Esophagus squamous epithelium (tissue), 4 donors: ENCODE measurements around the gene PTPN21.

ENCODE experiments used
- CTCF ChIP-seq, 6 experiments: fragments of 450-650 bp in 4 of 6; fragments of 200-600 bp in 2 of 6; sonication (generic) in 2 of 6; IDR thresholded peaks; one replicate each; pipeline ENCODE4 v1.5.1; 2016 to 2019; ENCODE audit warnings: antibody characterized with exemption in 6 of 6, mild to moderate bottlenecking in 4 of 6, moderate library complexity in 4 of 6
- POLR2A ChIP-seq, 4 donors: fragments of 450-650 bp; IDR thresholded peaks; one replicate each; pipeline ENCODE4 v1.6.1; 2017; ENCODE audit warnings: antibody characterized with exemption in 4 of 4, mild to moderate bottlenecking in 4 of 4, moderate library complexity in 3 of 4

- TF ChIP-seq CTCF (IDR thresholded peaks at IDR 0.05) (no peak), POLR2A (IDR thresholded peaks at IDR 0.05) (no peak)
Measured at GRCh38 chr14:88547386-88547780, 7.4 kb downstream of the PTPN21 start.
